ENCODE data around the gene RPL35. TPM values are rescaled to one million over a fixed set of nuclear protein-coding genes. Genes with fewer than 3 reads are reported as not detected.

The RPL35 gene
- polyA plus RNA-seq, 1 of the 3 experiments (the other 2 are of a cell fraction): 5,348 TPM

GRCh38 chr9:124809211-124809610 lies 52.5 kb downstream of the RPL35 start:
- DNase-seq: peak; percentile 55
- Histone ChIP-seq H3K36me3 (replicated peaks in 1 of 2; ENCODE audit: control insufficient read depth in 1 of 2, insufficient read depth in 2 of 2, low read length in 1 of 2) (no peaks in the 10 kb centered on the region), H3K27ac (ENCODE audit: low read depth in 2 of 2, low read length in 1 of 2) (no peak overlapping the region), H4K20me1 (ENCODE audit: insufficient read depth) (no peaks in the 10 kb centered on the region), H3K9me3 (no peaks in the 10 kb centered on the region), H3K9ac (no peak overlapping the region), H3K27me3 (ENCODE audit: insufficient read depth) (no peaks in the 10 kb centered on the region), H3K4me1 (ENCODE audit: control insufficient read depth in 1 of 2, insufficient read depth in 2 of 2, low read depth in 1 of 2, low read length in 1 of 2) (peaks cover 0 to 25% of the 10 kb centered on the region in 2 experiments; a peak in 3 of 4 replicates), H3K4me2 (no peak overlapping the region), H3F3A (replicated peaks; ENCODE audit: insufficient read depth) (peaks cover 24% of the 10 kb centered on the region), H2AFZ (ENCODE audit: low read depth) (no peak overlapping the region), H3K9me2 (no peaks in the 10 kb centered on the region), H3K79me2 (ENCODE audit: insufficient read depth) (no peaks in the 10 kb centered on the region), H3K4me3 (ENCODE audit: low read depth in 2 of 2, low read length in 1 of 2) (no peak overlapping the region)
- WGBS (ENCODE audit: low lambda C conversion rate): 97% methylated on average over 6 of the region's 6 CpGs
- CTCF ChIA-PET: interaction anchor here (0.7 to 3.6 kb wide), 4 partner anchors 9 to 44 kb away, joined by 3 to 20 read pairs (median 6); partner anchors contain the start of genes NR6A1 and WDR38
- POLR2A ChIA-PET: no interaction called here
- TF ChIP-seq FOSL2 (IDR thresholded peaks at IDR 0.05; ENCODE audit: borderline replicate concordance, low read depth) (no peak), EP300 (IDR thresholded peaks at IDR 0.05; ENCODE audit: borderline replicate concordance in 1 of 2, low read depth in 1 of 2, low read length in 1 of 2) (no peak), RXRA (IDR thresholded peaks at IDR 0.05; ENCODE audit: borderline replicate concordance, low read depth) (no peak)

GRCh38 chr9:124808246-124808956 lies 53.4 kb downstream of the RPL35 start:
- peaks cover 0 to 23% of the 10 kb centered on the region in 2 experiments; a peak in 3 of 4 replicates for H3K4me1 ChIP-seq (ENCODE audit: control insufficient read depth in 1 of 2, insufficient read depth in 2 of 2, low read depth in 1 of 2, low read length in 1 of 2)
- peaks cover 21% of the 10 kb centered on the region for H3F3A ChIP-seq (replicated peaks; ENCODE audit: insufficient read depth)
- no peak overlapping the region for H3K4me2 ChIP-seq
- no peaks in the 10 kb centered on the region for H3K36me3 ChIP-seq (replicated peaks in 1 of 2; ENCODE audit: control insufficient read depth in 1 of 2, insufficient read depth in 2 of 2, low read length in 1 of 2)
- no peaks in the 10 kb centered on the region for H3K9me3 ChIP-seq
- no peaks in the 10 kb centered on the region for H3K9me2 ChIP-seq
- ChIA-PET CTCF (interaction anchor here (0.7 to 3.6 kb wide), 7 partner anchors 10 to 45 kb away, joined by 3 to 20 read pairs (median 4); partner anchors contain the start of genes NR6A1 and WDR38), POLR2A (no interaction called here)
- peak; percentile 27 for DNase-seq
- H3K4me3 ChIP-seq (ENCODE audit: low read depth in 2 of 2, low read length in 1 of 2): no peak overlapping the region
- 95% methylated on average over 9 of the region's 12 CpGs for WGBS (ENCODE audit: low lambda C conversion rate)
- TF ChIP-seq MEF2A (IDR thresholded peaks at IDR 0.05; ENCODE audit: borderline replicate concordance, low read depth) (no peak), MAX (IDR thresholded peaks at IDR 0.05; ENCODE audit: low read depth) (no peak), GABPA (IDR thresholded peaks at IDR 0.05; ENCODE audit: low read depth) (no peak), JUND (IDR thresholded peaks at IDR 0.05) (no peak), FOXM1 (IDR thresholded peaks at IDR 0.05; ENCODE audit: low read depth) (no peak), PBX3 (IDR thresholded peaks at IDR 0.05) (no peak), NRF1 (IDR thresholded peaks at IDR 0.05; ENCODE audit: low read depth, low read length) (no peak), ELF1 (IDR thresholded peaks at IDR 0.05) (no peak), MXI1 (IDR thresholded peaks at IDR 0.05; ENCODE audit: low read depth, low read length) (no peak), YY1 (IDR thresholded peaks at IDR 0.05; ENCODE audit: low read depth) (no peak), EZH2phosphoT487 (IDR thresholded peaks at IDR 0.05; ENCODE audit: borderline replicate concordance, low read depth) (no peak), CTCF (IDR thresholded peaks at IDR 0.05) (no peak), ZBTB33 (IDR thresholded peaks at IDR 0.05; ENCODE audit: borderline replicate concordance, low read depth) (no peak)
- no peaks in the 10 kb centered on the region for H3K27me3 ChIP-seq (ENCODE audit: insufficient read depth)
- no peaks in the 10 kb centered on the region for H3K79me2 ChIP-seq (ENCODE audit: insufficient read depth)
- no peak overlapping the region for H3K27ac ChIP-seq (ENCODE audit: low read depth in 2 of 2, low read length in 1 of 2)
- H4K20me1 ChIP-seq (ENCODE audit: insufficient read depth): no peaks in the 10 kb centered on the region
- H3K9ac ChIP-seq: no peak overlapping the region
- no peak overlapping the region for H2AFZ ChIP-seq (ENCODE audit: low read depth)

Measured in SK-N-SH (cell line).